ENCODE measurements around the gene NPR2. TPM values are rescaled to one million over a fixed set of nuclear protein-coding genes. Genes with fewer than 3 reads are reported as not detected.
A peak's percentile ranks its signal among the peaks of the same experiment; 100 is the strongest.

Gene NPR2
- total and polyA plus RNA-seq, 2 of the 13 experiments (the other 11 are each of a cell fraction or from before 2014, with no cell fraction given), result 7.4 to 9.4 TPM

DNA sequence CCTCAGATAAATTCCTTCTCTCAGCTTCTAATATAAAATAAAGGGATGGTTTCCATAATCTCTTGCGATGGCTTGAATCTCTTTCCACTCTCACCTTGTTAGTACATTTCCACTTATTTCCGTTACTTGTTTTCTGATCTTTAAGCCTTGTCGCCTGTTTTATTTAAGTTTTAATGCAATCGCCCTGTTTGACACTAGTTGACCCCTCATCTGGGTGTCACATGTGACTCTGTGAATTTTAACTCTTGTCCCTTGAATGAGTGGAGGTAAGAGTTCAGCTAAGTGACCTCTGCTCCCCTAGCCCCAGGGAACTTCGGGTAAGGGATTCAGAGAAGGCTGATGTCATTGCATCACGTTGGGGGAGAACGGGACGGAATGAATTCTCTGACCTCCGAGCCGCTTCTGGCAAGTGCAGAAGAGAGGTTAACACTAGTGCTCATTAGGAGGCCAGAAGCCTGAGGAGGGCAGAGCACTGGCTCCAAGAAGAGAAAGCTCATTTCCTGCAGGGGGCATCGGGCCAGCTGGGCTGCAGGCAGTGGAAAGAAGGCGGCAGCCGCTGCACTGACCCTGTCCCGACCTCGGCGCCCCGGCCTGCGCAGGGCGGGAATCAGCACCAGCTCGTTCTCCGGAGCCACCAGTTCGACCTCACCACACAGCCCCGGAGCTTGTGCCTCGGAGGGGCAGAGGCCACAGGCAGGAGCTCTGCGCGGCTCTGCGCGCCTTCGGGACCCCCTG, 22.9 kb downstream of the NPR2 start (continued):
- TF ChIP-seq, protein P1, sequence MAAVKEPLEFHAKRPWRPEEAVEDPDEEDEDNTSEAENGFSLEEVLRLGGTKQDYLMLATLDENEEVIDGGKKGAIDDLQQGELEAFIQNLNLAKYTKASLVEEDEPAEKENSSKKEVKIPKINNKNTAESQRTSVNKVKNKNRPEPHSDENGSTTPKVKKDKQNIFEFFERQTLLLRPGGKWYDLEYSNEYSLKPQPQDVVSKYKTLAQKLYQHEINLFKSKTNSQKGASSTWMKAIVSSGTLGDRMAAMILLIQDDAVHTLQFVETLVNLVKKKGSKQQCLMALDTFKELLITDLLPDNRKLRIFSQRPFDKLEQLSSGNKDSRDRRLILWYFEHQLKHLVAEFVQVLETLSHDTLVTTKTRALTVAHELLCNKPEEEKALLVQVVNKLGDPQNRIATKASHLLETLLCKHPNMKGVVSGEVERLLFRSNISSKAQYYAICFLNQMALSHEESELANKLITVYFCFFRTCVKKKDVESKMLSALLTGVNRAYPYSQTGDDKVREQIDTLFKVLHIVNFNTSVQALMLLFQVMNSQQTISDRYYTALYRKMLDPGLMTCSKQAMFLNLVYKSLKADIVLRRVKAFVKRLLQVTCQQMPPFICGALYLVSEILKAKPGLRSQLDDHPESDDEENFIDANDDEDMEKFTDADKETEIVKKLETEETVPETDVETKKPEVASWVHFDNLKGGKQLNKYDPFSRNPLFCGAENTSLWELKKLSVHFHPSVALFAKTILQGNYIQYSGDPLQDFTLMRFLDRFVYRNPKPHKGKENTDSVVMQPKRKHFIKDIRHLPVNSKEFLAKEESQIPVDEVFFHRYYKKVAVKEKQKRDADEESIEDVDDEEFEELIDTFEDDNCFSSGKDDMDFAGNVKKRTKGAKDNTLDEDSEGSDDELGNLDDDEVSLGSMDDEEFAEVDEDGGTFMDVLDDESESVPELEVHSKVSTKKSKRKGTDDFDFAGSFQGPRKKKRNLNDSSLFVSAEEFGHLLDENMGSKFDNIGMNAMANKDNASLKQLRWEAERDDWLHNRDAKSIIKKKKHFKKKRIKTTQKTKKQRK (IDR thresholded peaks at IDR 0.05; ENCODE audit: low read length), result no peak
- TF ChIP-seq MAX (IDR thresholded peaks at IDR 0.05), result peak; percentile 79
- TF ChIP-seq ZSCAN12 (CRISPR knock-in tag; IDR thresholded peaks at IDR 0.05), result no peak
- TF ChIP-seq GATAD2A (CRISPR knock-in tag; IDR thresholded peaks at IDR 0.05), result peak; percentile 76
- TF ChIP-seq MTF1 (CRISPR knock-in tag; IDR thresholded peaks at IDR 0.05), result no peak
- TF ChIP-seq ZNF790 (CRISPR knock-in tag; IDR thresholded peaks at IDR 0.05; ENCODE audit: borderline replicate concordance), result no peak
- no peak; the same call in 1 of the 2 replicates for TF ChIP-seq ZNF230 (CRISPR knock-in tag; IDR thresholded peaks at IDR 0.05)
- TF ChIP-seq RNF2 (conservative IDR thresholded peaks at IDR 0.05; ENCODE audit: low read depth), result no peak; the same call in 1 of the 2 replicates
- TF ChIP-seq SMYD3 (CRISPR knock-in tag; IDR thresholded peaks at IDR 0.05), result 0 out of 2 replicates have a peak, but pooled peaks have one; percentile 53
- no peak for TF ChIP-seq HDAC6 (IDR thresholded peaks at IDR 0.05; ENCODE audit: low read depth, low read length)
- TF ChIP-seq ZNF709 (CRISPR knock-in tag; IDR thresholded peaks at IDR 0.05), result 0 out of 2 replicates have a peak, but pooled peaks have one; percentile 59
- TF ChIP-seq ELF3 (CRISPR knock-in tag; IDR thresholded peaks at IDR 0.05), result peak; percentile 61; the same call in 1 of the 2 replicates
- TF ChIP-seq, protein P2, sequence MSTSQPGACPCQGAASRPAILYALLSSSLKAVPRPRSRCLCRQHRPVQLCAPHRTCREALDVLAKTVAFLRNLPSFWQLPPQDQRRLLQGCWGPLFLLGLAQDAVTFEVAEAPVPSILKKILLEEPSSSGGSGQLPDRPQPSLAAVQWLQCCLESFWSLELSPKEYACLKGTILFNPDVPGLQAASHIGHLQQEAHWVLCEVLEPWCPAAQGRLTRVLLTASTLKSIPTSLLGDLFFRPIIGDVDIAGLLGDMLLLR (CRISPR knock-in tag; IDR thresholded peaks at IDR 0.05), result no peak
- TF ChIP-seq, protein P3, sequence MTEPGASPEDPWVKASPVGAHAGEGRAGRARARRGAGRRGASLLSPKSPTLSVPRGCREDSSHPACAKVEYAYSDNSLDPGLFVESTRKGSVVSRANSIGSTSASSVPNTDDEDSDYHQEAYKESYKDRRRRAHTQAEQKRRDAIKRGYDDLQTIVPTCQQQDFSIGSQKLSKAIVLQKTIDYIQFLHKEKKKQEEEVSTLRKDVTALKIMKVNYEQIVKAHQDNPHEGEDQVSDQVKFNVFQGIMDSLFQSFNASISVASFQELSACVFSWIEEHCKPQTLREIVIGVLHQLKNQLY (CRISPR knock-in tag; IDR thresholded peaks at IDR 0.05), result peak; percentile 18; the same call in 1 of the 2 replicates
- no peak for TF ChIP-seq RFX1 (IDR thresholded peaks at IDR 0.05)
- no peak for TF ChIP-seq ZNF30 (CRISPR knock-in tag; IDR thresholded peaks at IDR 0.05)
- no peak for TF ChIP-seq GPN1 (CRISPR knock-in tag; IDR thresholded peaks at IDR 0.05; ENCODE audit: borderline replicate concordance)
- TF ChIP-seq ZNF598 (CRISPR knock-in tag; IDR thresholded peaks at IDR 0.05; ENCODE audit: borderline replicate concordance), result no peak; the same call in 1 of the 2 replicates
- TF ChIP-seq KAT8 (CRISPR knock-in tag; IDR thresholded peaks at IDR 0.05), result peak; percentile 19; the same call in 1 of the 2 replicates
- no peak for TF ChIP-seq STAG1 (CRISPR knock-in tag; IDR thresholded peaks at IDR 0.05)
- no peak for TF ChIP-seq ZBTB44 (CRISPR knock-in tag; IDR thresholded peaks at IDR 0.05)
- no peak for TF ChIP-seq ZNF20 (CRISPR knock-in tag; IDR thresholded peaks at IDR 0.05)
- no peak for TF ChIP-seq ZNF326 (CRISPR knock-in tag; IDR thresholded peaks at IDR 0.05; ENCODE audit: borderline replicate concordance)
- TF ChIP-seq ZNF484 (CRISPR knock-in tag; IDR thresholded peaks at IDR 0.05; ENCODE audit: borderline replicate concordance, low read depth), result no peak
- peak; percentile 40; the same call in 1 of the 2 replicates for TF ChIP-seq HOXA3 (CRISPR knock-in tag; IDR thresholded peaks at IDR 0.05)
- no peak for TF ChIP-seq ATAD3A (CRISPR knock-in tag; IDR thresholded peaks at IDR 0.05)
- no peak for TF ChIP-seq NCOA5 (CRISPR knock-in tag; IDR thresholded peaks at IDR 0.05)
